NCI-H226 (cell line): ENCODE data around the gene PRKD1.
A peak's percentile ranks its signal among the peaks of the same experiment; 100 is the strongest.

ENCODE experiments used
- DNase-seq: peaks from one replicate; pipeline ENCODE4 v3.0.0-alpha.2; 2015

Gene PRKD1

GRCh38 chr14:29664515-29664914 is 263.1 kb downstream of the PRKD1 start:
- no peak for DNase-seq

- DNase-seq: no peak
Measured at GRCh38 chr14:29663281-29663801, 264.3 kb downstream of the PRKD1 start.

- peak; percentile 7 for DNase-seq
Measured at GRCh38 chr14:29654901-29655550, 272.6 kb downstream of the PRKD1 start.

- DNase-seq: no peak
Measured at GRCh38 chr14:29653303-29653702, 274.3 kb downstream of the PRKD1 start.

- DNase-seq: no peak
Measured at GRCh38 chr14:29652571-29652970, 275.1 kb downstream of the PRKD1 start.

GRCh38 chr14:29650554-29651269 is 276.9 kb downstream of the PRKD1 start:
- no peak for DNase-seq

GRCh38 chr14:29649170-29649569 is 278.5 kb downstream of the PRKD1 start:
- DNase-seq: no peak

GRCh38 chr14:29648045-29648444 is 279.6 kb downstream of the PRKD1 start:
- DNase-seq: no peak

- DNase-seq: no peak
Measured at GRCh38 chr14:29645117-29645516, 282.5 kb downstream of the PRKD1 start.

- peak; percentile 6 for DNase-seq
Measured at GRCh38 chr14:29643433-29644211, 284.0 kb downstream of the PRKD1 start.

- DNase-seq: no peak
Measured at GRCh38 chr14:29637411-29637810, 290.2 kb downstream of the PRKD1 start.

GRCh38 chr14:29636870-29637269 is 290.8 kb downstream of the PRKD1 start:
- no peak for DNase-seq

- DNase-seq: no peak
Measured at GRCh38 chr14:29630566-29631160, 297.0 kb downstream of the PRKD1 start.

- DNase-seq: no peak
Measured at GRCh38 chr14:29629839-29630238, 297.8 kb downstream of the PRKD1 start.

GRCh38 chr14:29627137-29627536 is 300.5 kb downstream of the PRKD1 start:
- DNase-seq: no peak

- no peak for DNase-seq
Measured at GRCh38 chr14:29618323-29619067, 309.2 kb downstream of the PRKD1 start.

GRCh38 chr14:29616922-29617321 is 310.7 kb downstream of the PRKD1 start:
- no peak for DNase-seq

GRCh38 chr14:29608861-29609260 is 318.8 kb downstream of the PRKD1 start:
- no peak for DNase-seq

GRCh38 chr14:29607169-29607568 is 320.5 kb downstream of the PRKD1 start:
- DNase-seq: no peak

- DNase-seq: no peak
Measured at GRCh38 chr14:29603696-29604095, 324.0 kb downstream of the PRKD1 start.

- peak; percentile 18 for DNase-seq
Measured at GRCh38 chr14:29601616-29602015, 326.0 kb downstream of the PRKD1 start.

GRCh38 chr14:29587761-29588470 is 339.7 kb downstream of the PRKD1 start:
- peak; percentile 11 for DNase-seq
